Right atrium auricular region (tissue), 2 donors: Measurements from ENCODE around the gene CADPS. TPM values are rescaled to one million over a fixed set of nuclear protein-coding genes. Genes with fewer than 3 reads are reported as not detected.

Experiments
- DNase-seq: peaks from one replicate; pipeline ENCODE4 v3.0.0-alpha.2; 2019; ENCODE audit warnings: low spot score
- H3K27ac ChIP-seq, 2 donors: fragments of 200-600 bp; sonication (generic); 1 replicate in 1 of 2; 2 replicates in 1 of 2; pipeline ENCODE4 v1.5.1; 2016 to 2019
- H3K27me3 ChIP-seq, 2 donors: fragments of 200-600 bp; sonication (generic); one replicate each; pipeline versions ENCODE4 v1.5.1 to v1.6.0; 2017 to 2019
- H3K36me3 ChIP-seq: fragments of 200-600 bp; sonication (generic); one replicate; pipeline ENCODE4 v1.5.1; 2016
- H3K4me1 ChIP-seq, 2 donors: fragments of 200-600 bp; sonication (generic); one replicate each; pipeline versions ENCODE4 v1.5.1 to v1.6.0; 2017 to 2019
- H3K4me3 ChIP-seq, 2 donors: fragments of 200-600 bp; sonication (generic); 1 replicate in 1 of 2; 2 replicates in 1 of 2; pipeline ENCODE4 v1.5.1; 2017 to 2019; ENCODE audit warnings: mild to moderate bottlenecking in 1 of 2, moderate library complexity in 1 of 2
- H3K9me3 ChIP-seq, 2 donors: fragments of 200-600 bp; sonication (generic); one replicate each; pipeline ENCODE4 v1.5.1; 2019
- total RNA-seq, 2 donors: library from RNA; depleted of rRNA; stranded (reverse); fragments of >200 nt; gene quantifications; one replicate each; pipeline ENCODE4 v1.1.0, GENCODE V29; 2016
- TF ChIP-seq, protein P1 (sequence below), 2 donors: fragments of 200-600 bp; sonication (generic); IDR thresholded peaks; one replicate each; pipeline ENCODE4 v1.5.1; 2019; ENCODE audit warnings: antibody characterized with exemption in 2 of 2

Gene CADPS
- total RNA-seq, 2 donors from 2014 or later: 16.1 to 48.2 TPM

GRCh38 chr3:62699728-62700127 lies 175.5 kb downstream of the CADPS start:
- H3K36me3 ChIP-seq: no peaks in the 10 kb centered on the region
- no peak overlapping the region for H3K27ac ChIP-seq
- no peaks in the 10 kb centered on the region for H3K9me3 ChIP-seq
- DNase-seq: no peak
- H3K4me3 ChIP-seq: no peak overlapping the region
- H3K27me3 ChIP-seq: no peaks in the 10 kb centered on the region
- H3K4me1 ChIP-seq: no peaks in the 10 kb centered on the region
- TF ChIP-seq, protein P1, sequence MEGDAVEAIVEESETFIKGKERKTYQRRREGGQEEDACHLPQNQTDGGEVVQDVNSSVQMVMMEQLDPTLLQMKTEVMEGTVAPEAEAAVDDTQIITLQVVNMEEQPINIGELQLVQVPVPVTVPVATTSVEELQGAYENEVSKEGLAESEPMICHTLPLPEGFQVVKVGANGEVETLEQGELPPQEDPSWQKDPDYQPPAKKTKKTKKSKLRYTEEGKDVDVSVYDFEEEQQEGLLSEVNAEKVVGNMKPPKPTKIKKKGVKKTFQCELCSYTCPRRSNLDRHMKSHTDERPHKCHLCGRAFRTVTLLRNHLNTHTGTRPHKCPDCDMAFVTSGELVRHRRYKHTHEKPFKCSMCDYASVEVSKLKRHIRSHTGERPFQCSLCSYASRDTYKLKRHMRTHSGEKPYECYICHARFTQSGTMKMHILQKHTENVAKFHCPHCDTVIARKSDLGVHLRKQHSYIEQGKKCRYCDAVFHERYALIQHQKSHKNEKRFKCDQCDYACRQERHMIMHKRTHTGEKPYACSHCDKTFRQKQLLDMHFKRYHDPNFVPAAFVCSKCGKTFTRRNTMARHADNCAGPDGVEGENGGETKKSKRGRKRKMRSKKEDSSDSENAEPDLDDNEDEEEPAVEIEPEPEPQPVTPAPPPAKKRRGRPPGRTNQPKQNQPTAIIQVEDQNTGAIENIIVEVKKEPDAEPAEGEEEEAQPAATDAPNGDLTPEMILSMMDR (IDR thresholded peaks at IDR 0.05): no peak

DNA sequence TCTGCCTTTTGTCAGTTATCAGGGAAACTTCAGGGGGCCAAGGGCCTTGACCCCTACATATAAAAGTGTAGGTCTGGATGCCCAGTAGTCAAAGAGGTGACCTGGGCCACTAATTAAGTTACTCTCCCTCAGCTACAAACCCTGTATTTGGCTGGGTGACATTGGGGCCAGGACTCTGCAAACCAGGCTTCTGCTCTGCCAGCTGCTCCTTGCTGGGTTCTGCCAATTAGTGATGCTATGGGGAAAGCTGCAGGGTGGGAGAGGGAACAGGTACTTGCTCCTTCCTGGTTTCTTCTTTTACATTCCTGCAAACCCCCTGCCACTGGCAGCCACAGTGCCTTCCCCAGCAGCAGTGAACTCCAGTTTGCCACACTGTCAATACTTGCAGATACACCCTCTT lies 179.2 kb downstream of the CADPS start:
- H3K27ac ChIP-seq: no peak overlapping the region
- H3K36me3 ChIP-seq: no peaks in the 10 kb centered on the region
- no peaks in the 10 kb centered on the region for H3K4me1 ChIP-seq
- DNase-seq: no peak
- TF ChIP-seq, protein P1 (IDR thresholded peaks at IDR 0.05): no peak
- no peak overlapping the region for H3K4me3 ChIP-seq
- no peaks in the 10 kb centered on the region for H3K9me3 ChIP-seq
- no peaks in the 10 kb centered on the region for H3K27me3 ChIP-seq

GRCh38 chr3:62688812-62689211 lies 186.4 kb downstream of the CADPS start:
- Histone ChIP-seq H3K36me3 (no peaks in the 10 kb centered on the region), H3K4me3 (no peak overlapping the region), H3K27me3 (no peaks in the 10 kb centered on the region), H3K9me3 (no peaks in the 10 kb centered on the region), H3K27ac (no peak overlapping the region), H3K4me1 (no peaks in the 10 kb centered on the region)
- no peak for DNase-seq
- TF ChIP-seq, protein P1 (IDR thresholded peaks at IDR 0.05): no peak

DNA sequence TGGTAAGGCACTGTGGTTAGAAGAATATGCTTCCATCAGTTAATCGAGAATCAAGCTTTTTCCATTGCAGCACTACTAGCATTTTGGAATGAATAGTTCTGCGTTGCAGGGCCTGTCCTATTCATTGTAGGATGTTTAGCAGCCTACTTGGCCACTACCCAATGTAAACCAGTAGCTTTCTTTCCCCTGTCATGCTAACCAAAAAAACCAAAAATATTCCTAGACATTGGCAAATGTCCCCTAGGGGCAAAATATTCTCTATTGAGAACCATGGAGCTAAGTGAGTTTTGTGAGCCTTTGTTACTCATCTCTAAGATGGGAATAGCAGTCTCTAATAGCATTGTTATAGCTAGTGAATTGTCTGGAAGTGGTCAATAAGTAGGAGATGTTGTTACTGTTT lies 187.2 kb downstream of the CADPS start:
- Histone ChIP-seq H3K4me1 (no peaks in the 10 kb centered on the region), H3K4me3 (no peak overlapping the region), H3K27me3 (no peaks in the 10 kb centered on the region), H3K36me3 (no peaks in the 10 kb centered on the region), H3K27ac (no peak overlapping the region), H3K9me3 (no peaks in the 10 kb centered on the region)
- TF ChIP-seq, protein P1 (IDR thresholded peaks at IDR 0.05): no peak
- DNase-seq: no peak

DNA sequence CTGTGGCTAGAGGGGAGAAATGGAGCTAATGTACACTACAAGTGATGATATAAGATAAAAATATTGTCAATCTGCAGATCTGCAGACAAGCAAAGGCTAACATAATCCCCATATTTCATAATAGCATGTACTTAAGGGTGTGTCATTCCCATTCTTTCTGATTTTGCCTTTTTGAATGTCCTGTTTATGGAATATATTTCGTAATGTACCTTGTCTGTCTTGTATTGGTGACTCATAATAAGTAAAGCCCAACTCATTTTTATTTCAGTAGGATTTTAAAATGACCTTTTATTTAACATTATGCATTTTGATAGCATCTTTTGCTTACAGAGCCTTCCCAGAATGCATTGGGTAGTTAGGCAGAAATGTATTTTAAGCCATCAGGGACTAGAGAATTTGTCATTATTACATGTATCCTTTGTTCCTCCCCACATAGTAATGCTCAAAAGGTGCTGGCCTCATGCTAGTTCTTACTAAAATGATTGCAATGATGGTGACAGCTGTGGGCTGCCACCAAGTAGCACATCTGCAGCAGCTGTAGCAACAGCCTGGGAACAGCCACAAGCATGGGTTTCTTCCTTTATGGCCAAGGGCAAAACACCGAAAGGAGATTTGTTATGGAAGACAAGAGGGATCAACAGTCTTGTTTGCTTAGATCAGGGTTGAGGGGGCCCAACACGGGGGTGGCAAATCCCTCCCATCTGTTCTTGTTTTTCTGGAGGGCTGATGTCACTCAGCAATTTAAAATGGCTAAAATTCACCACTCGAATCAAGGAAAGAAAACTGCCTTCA lies 188.5 kb downstream of the CADPS start:
- no peak for DNase-seq
- Histone ChIP-seq H3K9me3 (no peaks in the 10 kb centered on the region), H3K4me3 (no peak overlapping the region), H3K4me1 (no peaks in the 10 kb centered on the region), H3K27me3 (no peaks in the 10 kb centered on the region), H3K36me3 (no peaks in the 10 kb centered on the region), H3K27ac (no peak overlapping the region)
- TF ChIP-seq, protein P1 (IDR thresholded peaks at IDR 0.05): no peak

DNA sequence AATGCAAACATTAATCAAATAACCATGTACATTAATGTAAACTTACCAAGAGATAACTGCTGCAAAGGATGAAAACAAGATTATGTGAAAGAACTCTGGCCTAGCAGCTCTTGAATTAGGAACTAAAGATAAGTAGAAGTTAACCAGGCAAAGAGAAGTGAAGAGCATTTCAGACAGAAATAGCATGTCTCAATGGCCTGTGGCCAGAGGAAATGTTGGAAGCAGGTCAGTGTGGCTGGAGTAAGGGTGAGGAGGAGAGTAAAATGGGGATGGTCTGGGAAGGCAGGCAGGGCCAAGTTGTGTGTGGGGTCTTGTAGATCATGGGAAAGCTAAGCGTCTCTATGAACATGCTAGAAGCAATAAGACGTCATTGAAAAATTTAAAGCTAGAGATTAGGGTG lies 192.4 kb downstream of the CADPS start:
- H3K27me3 ChIP-seq: no peaks in the 10 kb centered on the region
- peak overlapping the region in 1 of 2 donors; percentile 23 for H3K27ac ChIP-seq
- H3K36me3 ChIP-seq: no peaks in the 10 kb centered on the region
- H3K9me3 ChIP-seq: no peaks in the 10 kb centered on the region
- TF ChIP-seq, protein P1 (IDR thresholded peaks at IDR 0.05): no peak
- peaks cover 0 to 3% of the 10 kb centered on the region in 2 donors for H3K4me1 ChIP-seq
- H3K4me3 ChIP-seq: no peak overlapping the region
- no peak for DNase-seq
